Smooth muscle cell (in vitro differentiated cells): ENCODE data around the gene TANGO2. TPM values are rescaled to one million over a fixed set of nuclear protein-coding genes. Genes with fewer than 3 reads are reported as not detected.

Experiments
- DNase-seq: peaks from one replicate; lab custom pipeline; 2025; ENCODE audit not compliant: unreplicated experiment; lab: John Stamatoyannopoulos, UW
- H2AFZ ChIP-seq: fragments of 200-600 bp; sonication (generic); 2 replicates; pipeline ENCODE4 v1.6.0; 2016; ENCODE audit warnings: antibody characterized with exemption, low read depth, mild to moderate bottlenecking
- H3F3A ChIP-seq: fragments of 200-600 bp; sonication (generic); 2 replicates; pipeline ENCODE4 v1.6.0; 2017; ENCODE audit warnings: antibody characterized with exemption, low read depth
- H3K27ac ChIP-seq: fragments of 200-600 bp; sonication (generic); 2 replicates; pipeline ENCODE4 v1.5.1; 2016; ENCODE audit warnings: low read depth, mild to moderate bottlenecking
- H3K27me3 ChIP-seq: fragments of 200-600 bp; sonication (generic); 2 replicates; pipeline ENCODE4 v1.6.1; 2016; ENCODE audit warnings: low read depth, mild to moderate bottlenecking
- H3K36me3 ChIP-seq: fragments of 200-600 bp; sonication (generic); 2 replicates; pipeline ENCODE4 v1.5.1; 2016; ENCODE audit warnings: low read depth
- H3K4me1 ChIP-seq: fragments of 200-600 bp; sonication (generic); 2 replicates; pipeline ENCODE4 v1.5.1; 2016; ENCODE audit warnings: low read depth
- H3K4me2 ChIP-seq: fragments of 200-600 bp; sonication (generic); 2 replicates; pipeline ENCODE4 v1.6.0; 2016; ENCODE audit warnings: mild to moderate bottlenecking
- H3K4me3 ChIP-seq: fragments of 200-600 bp; sonication (generic); 2 replicates; pipeline ENCODE4 v1.5.1; 2016; ENCODE audit warnings: mild to moderate bottlenecking
- H3K79me2 ChIP-seq: fragments of 200-600 bp; sonication (generic); 2 replicates; pipeline ENCODE4 v1.6.0; 2016; ENCODE audit warnings: low read depth, mild to moderate bottlenecking
- H3K9ac ChIP-seq: fragments of 200-600 bp; sonication (generic); 2 replicates; pipeline ENCODE4 v1.6.0; 2016; ENCODE audit warnings: low read depth
- H3K9me3 ChIP-seq: fragments of 200-600 bp; sonication (generic); replicated peaks from 2 replicates; pipeline ENCODE4 v1.5.1; 2016; ENCODE audit warnings: low read depth
- H4K20me1 ChIP-seq: fragments of 200-600 bp; sonication (generic); 2 replicates; pipeline ENCODE4 v1.6.0; 2016; ENCODE audit warnings: low read depth
- WGBS: methylation state at CpG from one replicate; pipeline ENCODE4 v1.1.7; 2016; ENCODE audit warnings: low lambda C conversion rate; 5-methylcytosine and 5-hydroxymethylcytosine counted together
- polyA plus RNA-seq: library from polyadenylated mRNA; unstranded; fragments of >200 nt; fragmentation: Nextera tagmentation; extraction: Ambion mirVana; gene quantifications from 2 replicates; pipeline ENCODE4 v1.2.1, GENCODE V29; 2016
- total RNA-seq: library from RNA; depleted of rRNA; stranded (reverse); fragments of >200 nt; gene quantifications from 2 replicates; pipeline ENCODE4 v1.2.3, GENCODE V29; 2014
- TF ChIP-seq, protein P1 (sequence below): fragments of 200-600 bp; sonication (generic); IDR thresholded peaks from 2 replicates; pipeline ENCODE4 v1.5.1; 2017; ENCODE audit warnings: borderline replicate concordance, mild to moderate bottlenecking, antibody characterized with exemption; ENCODE audit not compliant: insufficient read depth, poor library complexity, severe bottlenecking

Gene TANGO2
- total and polyA plus RNA-seq, 2 experiments from 2014 or later: 10.8 to 14.7 TPM

DNA sequence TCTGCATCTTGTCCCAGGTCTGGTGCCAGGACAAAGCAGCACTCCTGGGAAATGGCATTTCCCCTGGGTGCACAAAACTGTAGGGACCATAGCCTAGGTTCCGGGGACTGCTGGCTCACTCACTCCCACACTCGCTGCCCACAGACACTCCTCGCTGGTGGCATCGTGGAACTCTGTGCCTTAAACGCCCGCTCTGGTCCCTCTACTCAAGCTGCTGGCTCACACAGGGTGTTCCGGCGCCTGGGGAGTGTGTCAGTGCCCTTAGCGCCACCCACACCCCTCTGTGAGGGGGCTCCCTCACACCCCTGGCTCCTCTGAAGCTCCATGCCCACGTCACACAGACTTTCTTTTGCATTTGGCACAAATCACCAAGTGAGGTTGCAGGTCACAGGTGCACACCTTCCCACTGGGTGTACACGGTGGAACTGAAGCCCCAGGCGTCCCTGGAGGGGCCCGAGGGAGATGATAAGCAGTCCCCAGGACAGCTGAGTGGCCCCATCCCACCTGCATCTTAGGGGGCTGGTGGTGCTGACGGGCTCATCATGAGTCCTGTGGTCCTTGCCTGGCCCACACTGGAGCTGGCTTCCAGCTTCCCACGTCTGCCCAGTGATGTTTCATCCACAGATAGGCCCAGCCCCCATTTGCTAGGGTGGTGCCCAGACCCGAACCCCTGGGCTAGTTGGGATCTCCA, 35.9 kb downstream of the TANGO2 start:
- Histone ChIP-seq H3F3A (no peaks in the 10 kb centered on the region), H3K4me2 (no peak overlapping the region), H2AFZ (no peak overlapping the region), H3K79me2 (no peaks in the 10 kb centered on the region), H3K27ac (no peak overlapping the region), H3K36me3 (no peaks in the 10 kb centered on the region), H3K9me3 (no peaks in the 10 kb centered on the region), H3K4me3 (no peak overlapping the region), H3K4me1 (no peaks in the 10 kb centered on the region), H4K20me1 (peaks cover 8% of the 10 kb centered on the region), H3K27me3 (no peaks in the 10 kb centered on the region), H3K9ac (no peak overlapping the region)
- DNase-seq: no peak
- 96% methylated on average over 16 of the region's 16 CpGs for WGBS
- TF ChIP-seq, protein P1, sequence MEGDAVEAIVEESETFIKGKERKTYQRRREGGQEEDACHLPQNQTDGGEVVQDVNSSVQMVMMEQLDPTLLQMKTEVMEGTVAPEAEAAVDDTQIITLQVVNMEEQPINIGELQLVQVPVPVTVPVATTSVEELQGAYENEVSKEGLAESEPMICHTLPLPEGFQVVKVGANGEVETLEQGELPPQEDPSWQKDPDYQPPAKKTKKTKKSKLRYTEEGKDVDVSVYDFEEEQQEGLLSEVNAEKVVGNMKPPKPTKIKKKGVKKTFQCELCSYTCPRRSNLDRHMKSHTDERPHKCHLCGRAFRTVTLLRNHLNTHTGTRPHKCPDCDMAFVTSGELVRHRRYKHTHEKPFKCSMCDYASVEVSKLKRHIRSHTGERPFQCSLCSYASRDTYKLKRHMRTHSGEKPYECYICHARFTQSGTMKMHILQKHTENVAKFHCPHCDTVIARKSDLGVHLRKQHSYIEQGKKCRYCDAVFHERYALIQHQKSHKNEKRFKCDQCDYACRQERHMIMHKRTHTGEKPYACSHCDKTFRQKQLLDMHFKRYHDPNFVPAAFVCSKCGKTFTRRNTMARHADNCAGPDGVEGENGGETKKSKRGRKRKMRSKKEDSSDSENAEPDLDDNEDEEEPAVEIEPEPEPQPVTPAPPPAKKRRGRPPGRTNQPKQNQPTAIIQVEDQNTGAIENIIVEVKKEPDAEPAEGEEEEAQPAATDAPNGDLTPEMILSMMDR: no peak

DNA sequence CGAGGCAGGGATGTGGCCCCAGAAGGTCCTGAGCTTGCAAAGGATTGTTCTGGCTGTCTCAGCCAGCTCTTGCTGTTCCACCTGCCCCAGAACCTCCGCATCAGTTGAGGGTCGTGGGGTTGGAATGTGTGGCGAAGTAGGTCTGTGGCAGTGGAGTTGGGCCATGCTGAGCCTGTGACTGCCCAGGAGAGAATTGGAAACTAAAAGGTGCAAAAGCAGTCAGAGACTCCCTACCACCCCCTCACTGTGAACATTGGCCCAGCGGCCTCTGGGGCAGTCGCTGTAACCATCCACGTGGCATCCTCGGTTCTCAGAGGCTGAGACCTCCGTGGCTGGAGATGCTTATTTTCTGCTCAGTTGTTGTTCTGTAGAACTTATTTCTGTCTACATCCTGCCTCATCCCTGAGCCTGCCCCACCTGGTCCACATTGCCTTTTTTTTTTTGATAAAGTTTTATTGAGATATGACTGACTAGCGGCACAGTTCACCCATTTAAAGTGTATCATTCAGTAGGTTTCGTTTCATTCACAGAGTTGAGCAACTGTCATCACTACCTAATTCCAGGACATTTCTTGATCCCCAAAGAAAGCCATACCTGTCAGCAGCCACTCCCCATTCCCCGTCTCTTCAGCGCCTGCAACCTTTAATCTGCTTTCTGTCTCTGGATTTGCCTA, 36.8 kb downstream of the TANGO2 start:
- Histone ChIP-seq H3K36me3 (no peaks in the 10 kb centered on the region), H3K79me2 (no peaks in the 10 kb centered on the region), H3K4me3 (no peak overlapping the region), H3K9ac (no peak overlapping the region), H4K20me1 (peaks cover 8% of the 10 kb centered on the region), H3F3A (no peaks in the 10 kb centered on the region), H3K27me3 (no peaks in the 10 kb centered on the region), H2AFZ (no peak overlapping the region), H3K9me3 (no peaks in the 10 kb centered on the region), H3K4me1 (no peaks in the 10 kb centered on the region), H3K4me2 (no peak overlapping the region), H3K27ac (no peak overlapping the region)
- no peak for DNase-seq
- 96% methylated on average over 13 of the region's 13 CpGs for WGBS
- TF ChIP-seq, protein P1: no peak

DNA sequence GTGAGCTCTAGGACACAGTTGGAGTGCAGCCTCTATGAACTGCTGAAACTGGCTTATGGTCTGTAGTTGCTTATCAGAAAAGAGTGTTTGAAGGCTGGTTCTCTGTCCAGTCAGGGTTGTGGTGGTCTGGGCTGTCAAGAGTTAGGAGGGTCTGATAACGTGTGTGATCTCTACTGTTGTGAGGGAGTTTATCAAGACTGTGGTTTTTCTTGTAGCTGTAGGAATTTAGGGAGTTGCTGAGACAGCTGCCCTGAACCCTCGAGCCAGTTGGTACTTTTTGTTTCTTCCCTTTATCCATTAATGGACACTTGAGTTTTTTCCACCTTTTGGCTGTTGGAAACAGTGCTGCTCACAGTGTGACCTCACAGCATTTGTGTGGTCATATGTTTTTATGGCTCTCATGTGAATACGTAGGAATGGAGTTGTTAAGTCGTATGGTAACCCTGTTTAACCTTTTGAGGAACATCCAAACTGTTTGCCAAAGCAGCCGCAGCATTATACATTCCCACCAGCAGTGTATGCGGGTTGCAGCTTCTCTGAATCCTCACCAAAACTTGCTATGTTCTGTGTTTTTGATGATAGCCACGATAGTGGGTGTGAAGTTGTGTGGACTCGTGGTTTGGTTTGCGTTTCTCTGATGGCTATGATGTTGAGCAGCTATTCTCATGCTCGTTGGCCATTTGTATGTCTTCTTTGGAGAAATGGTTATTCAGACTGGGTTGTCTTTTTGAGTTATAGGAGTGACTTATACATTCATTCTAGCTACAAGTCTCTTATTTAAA, 38.3 kb downstream of the TANGO2 start:
- 70% methylated on average over 10 of the region's 10 CpGs for WGBS
- H2AFZ ChIP-seq: no peak overlapping the region
- no peaks in the 10 kb centered on the region for H3K9me3 ChIP-seq
- H3K9ac ChIP-seq: no peak overlapping the region
- no peaks in the 10 kb centered on the region for H3K79me2 ChIP-seq
- no peak overlapping the region for H3K4me3 ChIP-seq
- peaks cover 8% of the 10 kb centered on the region for H4K20me1 ChIP-seq
- H3F3A ChIP-seq: no peaks in the 10 kb centered on the region
- no peak overlapping the region for H3K27ac ChIP-seq
- TF ChIP-seq, protein P1: no peak
- H3K27me3 ChIP-seq: no peaks in the 10 kb centered on the region
- H3K36me3 ChIP-seq: no peaks in the 10 kb centered on the region
- no peak overlapping the region for H3K4me2 ChIP-seq
- no peak for DNase-seq
- H3K4me1 ChIP-seq: no peaks in the 10 kb centered on the region
